ENCODE data around the gene AATK.

GRCh38 chr17:81163703-81164370, 2.2 kb downstream of the AATK start:
- no peak for TF ChIP-seq POLR2AphosphoS5 (IDR thresholded peaks at IDR 0.05; ENCODE audit: low read depth, low read length)
- TF ChIP-seq EZH2 (IDR thresholded peaks at IDR 0.05): no peak
- TF ChIP-seq EZH2phosphoT487 (IDR thresholded peaks at IDR 0.05; ENCODE audit: borderline replicate concordance): no peak
- no peak for TF ChIP-seq RAD21 (IDR thresholded peaks at IDR 0.05; ENCODE audit: low read depth)
- TF ChIP-seq, protein P1, sequence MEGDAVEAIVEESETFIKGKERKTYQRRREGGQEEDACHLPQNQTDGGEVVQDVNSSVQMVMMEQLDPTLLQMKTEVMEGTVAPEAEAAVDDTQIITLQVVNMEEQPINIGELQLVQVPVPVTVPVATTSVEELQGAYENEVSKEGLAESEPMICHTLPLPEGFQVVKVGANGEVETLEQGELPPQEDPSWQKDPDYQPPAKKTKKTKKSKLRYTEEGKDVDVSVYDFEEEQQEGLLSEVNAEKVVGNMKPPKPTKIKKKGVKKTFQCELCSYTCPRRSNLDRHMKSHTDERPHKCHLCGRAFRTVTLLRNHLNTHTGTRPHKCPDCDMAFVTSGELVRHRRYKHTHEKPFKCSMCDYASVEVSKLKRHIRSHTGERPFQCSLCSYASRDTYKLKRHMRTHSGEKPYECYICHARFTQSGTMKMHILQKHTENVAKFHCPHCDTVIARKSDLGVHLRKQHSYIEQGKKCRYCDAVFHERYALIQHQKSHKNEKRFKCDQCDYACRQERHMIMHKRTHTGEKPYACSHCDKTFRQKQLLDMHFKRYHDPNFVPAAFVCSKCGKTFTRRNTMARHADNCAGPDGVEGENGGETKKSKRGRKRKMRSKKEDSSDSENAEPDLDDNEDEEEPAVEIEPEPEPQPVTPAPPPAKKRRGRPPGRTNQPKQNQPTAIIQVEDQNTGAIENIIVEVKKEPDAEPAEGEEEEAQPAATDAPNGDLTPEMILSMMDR (IDR thresholded peaks at IDR 0.05 in 2 of 3, conservative IDR thresholded peaks at IDR 0.05 in 1 of 3; ENCODE audit: borderline replicate concordance in 1 of 3, insufficient read depth in 1 of 3, low read depth in 2 of 3, low read length in 2 of 3): no peak
- no peak for TF ChIP-seq SIN3A (IDR thresholded peaks at IDR 0.05; ENCODE audit: low read depth)
- TF ChIP-seq POLR2A (IDR thresholded peaks at IDR 0.05; ENCODE audit: borderline replicate concordance, extremely low read depth, insufficient read depth, insufficient read length): no peak
- no peak for TF ChIP-seq ZBTB33 (IDR thresholded peaks at IDR 0.05; ENCODE audit: extremely low read depth, insufficient replicate concordance, low read length)
- TF ChIP-seq ZFX (IDR thresholded peaks at IDR 0.05): no peak
- TF ChIP-seq, protein P2, sequence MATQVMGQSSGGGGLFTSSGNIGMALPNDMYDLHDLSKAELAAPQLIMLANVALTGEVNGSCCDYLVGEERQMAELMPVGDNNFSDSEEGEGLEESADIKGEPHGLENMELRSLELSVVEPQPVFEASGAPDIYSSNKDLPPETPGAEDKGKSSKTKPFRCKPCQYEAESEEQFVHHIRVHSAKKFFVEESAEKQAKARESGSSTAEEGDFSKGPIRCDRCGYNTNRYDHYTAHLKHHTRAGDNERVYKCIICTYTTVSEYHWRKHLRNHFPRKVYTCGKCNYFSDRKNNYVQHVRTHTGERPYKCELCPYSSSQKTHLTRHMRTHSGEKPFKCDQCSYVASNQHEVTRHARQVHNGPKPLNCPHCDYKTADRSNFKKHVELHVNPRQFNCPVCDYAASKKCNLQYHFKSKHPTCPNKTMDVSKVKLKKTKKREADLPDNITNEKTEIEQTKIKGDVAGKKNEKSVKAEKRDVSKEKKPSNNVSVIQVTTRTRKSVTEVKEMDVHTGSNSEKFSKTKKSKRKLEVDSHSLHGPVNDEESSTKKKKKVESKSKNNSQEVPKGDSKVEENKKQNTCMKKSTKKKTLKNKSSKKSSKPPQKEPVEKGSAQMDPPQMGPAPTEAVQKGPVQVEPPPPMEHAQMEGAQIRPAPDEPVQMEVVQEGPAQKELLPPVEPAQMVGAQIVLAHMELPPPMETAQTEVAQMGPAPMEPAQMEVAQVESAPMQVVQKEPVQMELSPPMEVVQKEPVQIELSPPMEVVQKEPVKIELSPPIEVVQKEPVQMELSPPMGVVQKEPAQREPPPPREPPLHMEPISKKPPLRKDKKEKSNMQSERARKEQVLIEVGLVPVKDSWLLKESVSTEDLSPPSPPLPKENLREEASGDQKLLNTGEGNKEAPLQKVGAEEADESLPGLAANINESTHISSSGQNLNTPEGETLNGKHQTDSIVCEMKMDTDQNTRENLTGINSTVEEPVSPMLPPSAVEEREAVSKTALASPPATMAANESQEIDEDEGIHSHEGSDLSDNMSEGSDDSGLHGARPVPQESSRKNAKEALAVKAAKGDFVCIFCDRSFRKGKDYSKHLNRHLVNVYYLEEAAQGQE (IDR thresholded peaks at IDR 0.05; ENCODE audit: low read depth): no peak
- no peak for TF ChIP-seq JUND (IDR thresholded peaks at IDR 0.05)

Data from HCT116 (cell line).